ENCODE data around the gene PHF2.

DNA sequence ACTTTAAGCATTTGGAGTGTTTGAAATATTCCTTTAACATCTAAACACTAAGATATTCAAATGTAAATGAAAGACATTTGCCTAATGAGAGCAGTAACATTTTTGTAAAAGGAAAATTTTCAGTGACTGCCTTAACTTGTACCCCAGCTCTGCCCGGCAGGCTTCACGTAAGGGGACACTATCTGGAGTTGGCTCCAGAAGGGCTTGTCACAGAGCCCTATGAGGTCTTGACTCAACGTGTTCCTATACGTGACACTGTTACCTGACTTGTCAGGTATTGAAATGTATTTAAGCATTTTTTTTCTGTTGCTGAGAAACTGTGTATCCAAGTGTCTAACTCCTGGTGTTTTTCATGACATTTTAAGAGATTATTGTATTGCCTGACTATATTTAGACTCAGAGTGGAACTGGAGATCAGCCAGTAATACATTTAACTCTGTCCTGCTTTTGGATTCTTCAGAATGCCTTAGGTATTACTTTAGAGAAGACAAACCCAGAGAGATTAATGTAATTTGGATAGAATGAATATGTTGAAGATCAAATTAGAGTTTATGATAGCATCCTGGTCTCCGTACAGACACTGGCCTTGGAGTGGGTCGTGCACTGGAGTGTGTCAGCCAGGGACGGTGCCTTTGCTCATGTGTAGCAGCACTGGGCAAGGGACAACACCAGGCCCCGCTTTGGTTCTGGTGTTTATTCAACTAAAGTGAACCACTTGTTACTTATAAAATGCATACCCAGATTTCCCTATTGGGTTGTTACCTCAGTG is 34.6 kb upstream of the PHF2 start:
- TF ChIP-seq, protein P1, sequence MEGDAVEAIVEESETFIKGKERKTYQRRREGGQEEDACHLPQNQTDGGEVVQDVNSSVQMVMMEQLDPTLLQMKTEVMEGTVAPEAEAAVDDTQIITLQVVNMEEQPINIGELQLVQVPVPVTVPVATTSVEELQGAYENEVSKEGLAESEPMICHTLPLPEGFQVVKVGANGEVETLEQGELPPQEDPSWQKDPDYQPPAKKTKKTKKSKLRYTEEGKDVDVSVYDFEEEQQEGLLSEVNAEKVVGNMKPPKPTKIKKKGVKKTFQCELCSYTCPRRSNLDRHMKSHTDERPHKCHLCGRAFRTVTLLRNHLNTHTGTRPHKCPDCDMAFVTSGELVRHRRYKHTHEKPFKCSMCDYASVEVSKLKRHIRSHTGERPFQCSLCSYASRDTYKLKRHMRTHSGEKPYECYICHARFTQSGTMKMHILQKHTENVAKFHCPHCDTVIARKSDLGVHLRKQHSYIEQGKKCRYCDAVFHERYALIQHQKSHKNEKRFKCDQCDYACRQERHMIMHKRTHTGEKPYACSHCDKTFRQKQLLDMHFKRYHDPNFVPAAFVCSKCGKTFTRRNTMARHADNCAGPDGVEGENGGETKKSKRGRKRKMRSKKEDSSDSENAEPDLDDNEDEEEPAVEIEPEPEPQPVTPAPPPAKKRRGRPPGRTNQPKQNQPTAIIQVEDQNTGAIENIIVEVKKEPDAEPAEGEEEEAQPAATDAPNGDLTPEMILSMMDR (tag by site-specific recombination; IDR thresholded peaks at IDR 0.05): no peak
- TF ChIP-seq ZNF560 (tag by site-specific recombination; IDR thresholded peaks at IDR 0.05; ENCODE audit: borderline replicate concordance) (no peak), ZNF555 (tag by site-specific recombination; conservative IDR thresholded peaks at IDR 0.05) (no peak), ZNF549 (tag by site-specific recombination; IDR thresholded peaks at IDR 0.05) (no peak), KLF1 (tag by site-specific recombination; IDR thresholded peaks at IDR 0.05) (no peak)

All from HEK293 (cell line).